ENCODE measurements around the gene ANK3. TPM values are rescaled to one million over a fixed set of nuclear protein-coding genes. Genes with fewer than 3 reads are reported as not detected.
"Not testable (repeated sequence)": the region's sequence is repeated elsewhere in the genome, so short reads cannot be mapped to it uniquely, and the experiment has no call there.

Gene ANK3
- total RNA-seq, 1 experiment from 2014 or later: 6.7 TPM

DNA sequence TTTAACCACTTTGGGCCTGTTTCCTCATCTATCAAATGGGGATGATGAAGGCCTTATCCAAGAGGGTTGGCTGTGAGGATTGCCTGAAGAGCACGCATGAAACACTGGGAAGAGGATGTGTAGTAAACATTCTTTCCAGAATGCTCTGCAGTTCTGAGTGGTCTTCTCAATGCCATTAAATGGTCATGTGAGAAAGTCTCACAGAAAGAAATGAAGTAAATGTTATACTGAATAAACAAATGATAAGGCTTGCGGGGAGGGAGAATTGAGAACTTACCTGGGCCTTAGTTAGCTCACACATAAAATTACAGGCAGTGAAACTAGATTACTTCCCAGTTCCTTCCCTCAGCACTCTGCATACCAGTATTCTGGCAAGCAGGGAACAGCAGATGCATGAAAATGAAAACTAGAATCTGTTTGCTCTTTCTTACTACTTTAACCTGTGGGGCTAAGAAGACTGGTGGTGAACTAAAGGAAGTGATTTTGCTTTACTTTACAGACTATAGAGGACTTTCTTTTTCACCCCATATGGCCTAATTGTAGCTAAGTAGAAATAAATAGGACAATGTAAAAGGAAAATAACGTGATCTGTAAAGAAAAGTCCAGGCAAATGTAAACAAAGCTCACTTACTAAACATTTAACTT, 348.1 kb downstream of the ANK3 start:
- ChIA-PET POLR2A (no interaction called here), CTCF (interaction anchor here (0.6 to 1.1 kb wide), 4 partner anchors 415 to 1897 kb away, joined by 3 to 4 read pairs (median 4); no protein-coding TSS in a partner anchor)
- Mint-ChIP-seq H3K4me1 (ENCODE audit: insufficient read depth, unreplicated experiment) (no peaks in the 10 kb centered on the region), H3K4me3 (ENCODE audit: unreplicated experiment) (no peak overlapping the region), H3K9me3 (ENCODE audit: unreplicated experiment) (no peaks in the 10 kb centered on the region), H3K27me3 (ENCODE audit: insufficient read depth, unreplicated experiment) (no peaks in the 10 kb centered on the region), H3K27ac (ENCODE audit: low read depth, unreplicated experiment) (no peak overlapping the region), H3K36me3 (ENCODE audit: insufficient read depth, unreplicated experiment) (no peaks in the 10 kb centered on the region)
- DNase-seq (ENCODE audit: unreplicated experiment): no peak
- intact Hi-C loops (cut with micrococcal nuclease): no loop called here
- TF ChIP-seq, protein P1, sequence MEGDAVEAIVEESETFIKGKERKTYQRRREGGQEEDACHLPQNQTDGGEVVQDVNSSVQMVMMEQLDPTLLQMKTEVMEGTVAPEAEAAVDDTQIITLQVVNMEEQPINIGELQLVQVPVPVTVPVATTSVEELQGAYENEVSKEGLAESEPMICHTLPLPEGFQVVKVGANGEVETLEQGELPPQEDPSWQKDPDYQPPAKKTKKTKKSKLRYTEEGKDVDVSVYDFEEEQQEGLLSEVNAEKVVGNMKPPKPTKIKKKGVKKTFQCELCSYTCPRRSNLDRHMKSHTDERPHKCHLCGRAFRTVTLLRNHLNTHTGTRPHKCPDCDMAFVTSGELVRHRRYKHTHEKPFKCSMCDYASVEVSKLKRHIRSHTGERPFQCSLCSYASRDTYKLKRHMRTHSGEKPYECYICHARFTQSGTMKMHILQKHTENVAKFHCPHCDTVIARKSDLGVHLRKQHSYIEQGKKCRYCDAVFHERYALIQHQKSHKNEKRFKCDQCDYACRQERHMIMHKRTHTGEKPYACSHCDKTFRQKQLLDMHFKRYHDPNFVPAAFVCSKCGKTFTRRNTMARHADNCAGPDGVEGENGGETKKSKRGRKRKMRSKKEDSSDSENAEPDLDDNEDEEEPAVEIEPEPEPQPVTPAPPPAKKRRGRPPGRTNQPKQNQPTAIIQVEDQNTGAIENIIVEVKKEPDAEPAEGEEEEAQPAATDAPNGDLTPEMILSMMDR (IDR thresholded peaks at IDR 0.05; ENCODE audit: unreplicated experiment): no peak
- no TSS peak for BruUV-seq (replicated peaks)

DNA sequence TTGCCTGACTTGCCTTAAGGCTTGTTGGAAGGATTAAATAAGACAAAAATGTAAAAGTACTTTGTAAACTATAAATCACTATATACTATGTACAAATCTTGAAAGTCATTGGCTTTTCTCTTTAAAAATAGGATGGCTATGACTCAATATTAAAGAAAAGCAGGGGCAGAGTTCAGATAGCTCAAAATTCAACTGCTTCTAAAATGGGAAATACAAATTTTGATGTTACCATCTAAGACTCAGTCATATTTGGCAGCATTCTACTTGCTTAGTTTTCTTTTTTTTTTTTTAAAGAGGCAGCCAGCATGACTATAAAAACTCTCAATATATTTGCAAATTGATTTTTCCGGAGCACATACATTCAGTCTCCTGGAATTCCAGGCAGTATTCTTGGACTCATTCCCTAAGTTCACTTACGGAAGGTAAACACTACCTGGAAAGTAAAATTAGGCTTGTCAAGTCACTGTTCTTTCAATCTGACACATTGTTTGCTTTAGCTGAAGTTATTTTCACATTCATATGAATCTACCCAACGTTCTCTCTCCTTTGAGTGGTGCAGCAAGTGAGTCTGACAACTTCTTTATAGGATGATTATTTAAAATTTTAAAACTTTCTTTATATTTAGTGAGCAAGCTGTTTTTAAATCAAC, 349.5 kb downstream of the ANK3 start:
- BruUV-seq (replicated peaks): no TSS peak
- H3K27me3 Mint-ChIP-seq (ENCODE audit: insufficient read depth, unreplicated experiment): no peaks in the 10 kb centered on the region

DNA sequence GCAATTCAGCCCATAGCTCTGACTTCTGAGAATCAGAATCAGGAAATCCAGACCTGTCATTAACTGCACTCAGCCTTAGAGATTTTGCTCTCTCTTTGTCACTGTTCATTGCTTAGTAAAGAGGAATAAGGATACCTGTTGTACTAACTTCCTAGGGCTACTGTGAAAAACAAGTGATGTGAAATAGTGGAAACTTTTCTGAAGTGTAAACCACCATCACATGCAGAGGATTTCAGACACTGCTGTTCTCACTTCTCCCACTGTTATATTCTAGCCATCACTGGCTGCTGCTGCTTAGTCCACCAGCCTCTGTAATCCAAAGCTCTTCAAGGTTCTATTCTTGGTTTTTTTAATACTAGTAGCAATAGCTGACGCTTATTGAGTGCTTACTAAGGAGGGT, 353.7 kb downstream of the ANK3 start:
- DNase-seq (ENCODE audit: unreplicated experiment): no peak
- no TSS peak for BruUV-seq (replicated peaks)
- Mint-ChIP-seq H3K4me1 (ENCODE audit: insufficient read depth, unreplicated experiment) (no peaks in the 10 kb centered on the region), H3K27me3 (ENCODE audit: insufficient read depth, unreplicated experiment) (no peaks in the 10 kb centered on the region), H3K4me3 (ENCODE audit: unreplicated experiment) (no peak overlapping the region), H3K36me3 (ENCODE audit: insufficient read depth, unreplicated experiment) (no peaks in the 10 kb centered on the region), H3K27ac (ENCODE audit: low read depth, unreplicated experiment) (no peak overlapping the region), H3K9me3 (ENCODE audit: unreplicated experiment) (no peaks in the 10 kb centered on the region)
- TF ChIP-seq, protein P1 (IDR thresholded peaks at IDR 0.05; ENCODE audit: unreplicated experiment): no peak
- POLR2A ChIA-PET: interaction anchor here (0.7 kb wide), 1 partner anchor 128 kb away, joined by 3 read pairs; no protein-coding TSS in a partner anchor
- CTCF ChIA-PET: interaction anchor here (0.6 to 2.1 kb wide), 6 partner anchors 45 to 410 kb away, joined by 3 to 20 read pairs (median 4); no protein-coding TSS in a partner anchor
- intact Hi-C loops (cut with micrococcal nuclease): loop anchor here (10.0 kb wide), 1 partner anchor 801 kb away; no protein-coding TSS in a partner anchor

More for the DNA sequence above, 349.5 kb downstream of the ANK3 start:
- CTCF ChIA-PET: interaction anchor here (0.6 to 1.8 kb wide), 5 partner anchors 47 to 414 kb away, joined by 3 to 7 read pairs (median 4); no protein-coding TSS in a partner anchor
- Mint-ChIP-seq H3K27ac (ENCODE audit: low read depth, unreplicated experiment) (no peak overlapping the region), H3K9me3 (ENCODE audit: unreplicated experiment) (no peaks in the 10 kb centered on the region), H3K4me1 (ENCODE audit: insufficient read depth, unreplicated experiment) (no peaks in the 10 kb centered on the region), H3K4me3 (ENCODE audit: unreplicated experiment) (no peak overlapping the region), H3K36me3 (ENCODE audit: insufficient read depth, unreplicated experiment) (no peaks in the 10 kb centered on the region)
- TF ChIP-seq, protein P1 (IDR thresholded peaks at IDR 0.05; ENCODE audit: unreplicated experiment): no peak
- POLR2A ChIA-PET: no interaction called here
- DNase-seq (ENCODE audit: unreplicated experiment): no peak
- intact Hi-C loops (cut with micrococcal nuclease): no loop called here

DNA sequence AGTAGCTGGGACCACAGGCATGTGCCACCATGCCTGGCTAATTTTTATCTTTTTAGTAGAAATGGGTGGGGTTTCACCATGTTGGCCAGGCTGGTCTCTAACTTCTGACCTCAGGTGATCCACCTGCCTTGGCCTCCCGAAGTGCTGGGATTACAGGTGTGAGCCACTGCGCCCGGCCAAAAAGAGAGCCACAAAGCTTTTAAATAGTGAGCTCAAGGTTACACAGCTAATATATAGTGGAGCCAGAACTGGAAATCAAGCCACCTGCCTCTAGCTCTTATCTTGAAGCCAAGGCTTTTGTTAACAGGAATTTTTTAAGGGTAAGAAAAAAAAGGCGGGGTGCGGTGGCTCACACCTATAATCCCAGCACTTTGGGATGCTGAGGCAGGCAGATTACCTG, 354.3 kb downstream of the ANK3 start:
- CTCF ChIA-PET: interaction anchor here (0.5 to 2.4 kb wide), 9 partner anchors 10 to 412 kb away, joined by 3 to 20 read pairs (median 4); no protein-coding TSS in a partner anchor
- not testable (repeated sequence) for DNase-seq (ENCODE audit: unreplicated experiment); H3K27me3 Mint-ChIP-seq (ENCODE audit: insufficient read depth, unreplicated experiment); H3K4me3 Mint-ChIP-seq (ENCODE audit: unreplicated experiment); BruUV-seq (replicated peaks); H3K9me3 Mint-ChIP-seq (ENCODE audit: unreplicated experiment); H3K27ac Mint-ChIP-seq (ENCODE audit: low read depth, unreplicated experiment); H3K36me3 Mint-ChIP-seq (ENCODE audit: insufficient read depth, unreplicated experiment); H3K4me1 Mint-ChIP-seq (ENCODE audit: insufficient read depth, unreplicated experiment)
- POLR2A ChIA-PET: interaction anchor here (0.8 kb wide), 1 partner anchor 75 kb away, joined by 4 read pairs; no protein-coding TSS in a partner anchor
- intact Hi-C loops (cut with micrococcal nuclease): loop anchor here (10.0 kb wide), 1 partner anchor 801 kb away; no protein-coding TSS in a partner anchor

Measured in MCF 10A (cell line).